Smooth muscle cell (in vitro differentiated cells): Measurements from ENCODE around the gene TTC34. TPM values are rescaled to one million over a fixed set of nuclear protein-coding genes. Genes with fewer than 3 reads are reported as not detected.

ENCODE experiments used
- DNase-seq: peaks from one replicate; lab custom pipeline; 2025; ENCODE audit not compliant: unreplicated experiment; lab: John Stamatoyannopoulos, UW
- H2AFZ ChIP-seq: fragments of 200-600 bp; sonication (generic); 2 replicates; pipeline ENCODE4 v1.6.0; 2016; ENCODE audit warnings: antibody characterized with exemption, low read depth, mild to moderate bottlenecking
- H3F3A ChIP-seq: fragments of 200-600 bp; sonication (generic); 2 replicates; pipeline ENCODE4 v1.6.0; 2017; ENCODE audit warnings: antibody characterized with exemption, low read depth
- H3K27ac ChIP-seq: fragments of 200-600 bp; sonication (generic); 2 replicates; pipeline ENCODE4 v1.5.1; 2016; ENCODE audit warnings: low read depth, mild to moderate bottlenecking
- H3K27me3 ChIP-seq: fragments of 200-600 bp; sonication (generic); 2 replicates; pipeline ENCODE4 v1.6.1; 2016; ENCODE audit warnings: low read depth, mild to moderate bottlenecking
- H3K36me3 ChIP-seq: fragments of 200-600 bp; sonication (generic); 2 replicates; pipeline ENCODE4 v1.5.1; 2016; ENCODE audit warnings: low read depth
- H3K4me1 ChIP-seq: fragments of 200-600 bp; sonication (generic); 2 replicates; pipeline ENCODE4 v1.5.1; 2016; ENCODE audit warnings: low read depth
- H3K4me2 ChIP-seq: fragments of 200-600 bp; sonication (generic); 2 replicates; pipeline ENCODE4 v1.6.0; 2016; ENCODE audit warnings: mild to moderate bottlenecking
- H3K4me3 ChIP-seq: fragments of 200-600 bp; sonication (generic); 2 replicates; pipeline ENCODE4 v1.5.1; 2016; ENCODE audit warnings: mild to moderate bottlenecking
- H3K79me2 ChIP-seq: fragments of 200-600 bp; sonication (generic); 2 replicates; pipeline ENCODE4 v1.6.0; 2016; ENCODE audit warnings: low read depth, mild to moderate bottlenecking
- H3K9ac ChIP-seq: fragments of 200-600 bp; sonication (generic); 2 replicates; pipeline ENCODE4 v1.6.0; 2016; ENCODE audit warnings: low read depth
- H3K9me3 ChIP-seq: fragments of 200-600 bp; sonication (generic); replicated peaks from 2 replicates; pipeline ENCODE4 v1.5.1; 2016; ENCODE audit warnings: low read depth
- H4K20me1 ChIP-seq: fragments of 200-600 bp; sonication (generic); 2 replicates; pipeline ENCODE4 v1.6.0; 2016; ENCODE audit warnings: low read depth
- WGBS: methylation state at CpG from one replicate; pipeline ENCODE4 v1.1.7; 2016; ENCODE audit warnings: low lambda C conversion rate; 5-methylcytosine and 5-hydroxymethylcytosine counted together
- polyA plus RNA-seq: library from polyadenylated mRNA; unstranded; fragments of >200 nt; fragmentation: Nextera tagmentation; extraction: Ambion mirVana; gene quantifications from 2 replicates; pipeline ENCODE4 v1.2.1, GENCODE V29; 2016
- total RNA-seq: library from RNA; depleted of rRNA; stranded (reverse); fragments of >200 nt; gene quantifications from 2 replicates; pipeline ENCODE4 v1.2.3, GENCODE V29; 2014
- TF ChIP-seq, protein P1 (sequence below): fragments of 200-600 bp; sonication (generic); IDR thresholded peaks from 2 replicates; pipeline ENCODE4 v1.5.1; 2017; ENCODE audit warnings: borderline replicate concordance, mild to moderate bottlenecking, antibody characterized with exemption; ENCODE audit not compliant: insufficient read depth, poor library complexity, severe bottlenecking

Gene TTC34
- total and polyA plus RNA-seq, 2 experiments from 2014 or later, result 0.01 to 0.04 TPM

- no peaks in the 10 kb centered on the region for H3K36me3 ChIP-seq
- DNase-seq, result no peak
- no peaks in the 10 kb centered on the region for H3F3A ChIP-seq
- TF ChIP-seq, protein P1, sequence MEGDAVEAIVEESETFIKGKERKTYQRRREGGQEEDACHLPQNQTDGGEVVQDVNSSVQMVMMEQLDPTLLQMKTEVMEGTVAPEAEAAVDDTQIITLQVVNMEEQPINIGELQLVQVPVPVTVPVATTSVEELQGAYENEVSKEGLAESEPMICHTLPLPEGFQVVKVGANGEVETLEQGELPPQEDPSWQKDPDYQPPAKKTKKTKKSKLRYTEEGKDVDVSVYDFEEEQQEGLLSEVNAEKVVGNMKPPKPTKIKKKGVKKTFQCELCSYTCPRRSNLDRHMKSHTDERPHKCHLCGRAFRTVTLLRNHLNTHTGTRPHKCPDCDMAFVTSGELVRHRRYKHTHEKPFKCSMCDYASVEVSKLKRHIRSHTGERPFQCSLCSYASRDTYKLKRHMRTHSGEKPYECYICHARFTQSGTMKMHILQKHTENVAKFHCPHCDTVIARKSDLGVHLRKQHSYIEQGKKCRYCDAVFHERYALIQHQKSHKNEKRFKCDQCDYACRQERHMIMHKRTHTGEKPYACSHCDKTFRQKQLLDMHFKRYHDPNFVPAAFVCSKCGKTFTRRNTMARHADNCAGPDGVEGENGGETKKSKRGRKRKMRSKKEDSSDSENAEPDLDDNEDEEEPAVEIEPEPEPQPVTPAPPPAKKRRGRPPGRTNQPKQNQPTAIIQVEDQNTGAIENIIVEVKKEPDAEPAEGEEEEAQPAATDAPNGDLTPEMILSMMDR, result no peak
- H3K9me3 ChIP-seq, result no peaks in the 10 kb centered on the region
- H3K4me1 ChIP-seq, result no peaks in the 10 kb centered on the region
- no peak overlapping the region for H3K9ac ChIP-seq
- no peak overlapping the region for H3K4me2 ChIP-seq
- no peaks in the 10 kb centered on the region for H4K20me1 ChIP-seq
- H2AFZ ChIP-seq, result no peak overlapping the region
- H3K27ac ChIP-seq, result no peak overlapping the region
- H3K4me3 ChIP-seq, result no peak overlapping the region
- H3K27me3 ChIP-seq, result no peaks in the 10 kb centered on the region
- H3K79me2 ChIP-seq, result no peaks in the 10 kb centered on the region
- WGBS, result 87% methylated on average over 21 of the region's 31 CpGs
Observed at GRCh38 chr1:2595812-2596529, 205.5 kb downstream of the TTC34 start.

DNA sequence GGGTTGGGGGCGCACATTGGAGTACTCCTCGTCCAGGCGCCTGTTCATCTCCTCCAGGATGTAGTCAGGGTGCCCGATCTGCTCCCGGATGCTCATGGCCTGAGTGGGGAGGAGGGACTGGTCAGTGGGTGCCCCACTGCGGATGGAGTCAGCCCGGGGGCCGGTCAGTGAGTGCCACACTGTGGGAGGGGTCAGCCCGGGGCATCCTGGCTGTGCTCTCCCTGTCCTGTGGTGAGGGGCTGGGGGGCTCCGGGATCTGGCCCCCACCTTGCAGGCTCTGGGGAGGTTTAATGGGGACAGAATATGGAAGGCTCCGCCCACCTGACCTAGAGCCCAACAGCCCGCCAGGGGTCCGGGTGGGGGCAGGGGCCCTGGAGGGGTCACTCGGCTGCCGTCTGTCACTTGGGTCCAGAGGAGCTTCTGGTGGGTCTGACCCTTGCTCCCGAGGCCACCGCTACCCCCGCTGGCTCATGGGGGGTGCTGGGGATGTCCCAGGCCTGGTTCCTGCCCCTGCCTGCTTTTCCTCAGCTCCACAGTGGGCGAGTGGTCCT lies 206.2 kb downstream of the TTC34 start:
- H3K9ac ChIP-seq, result no peak overlapping the region
- H4K20me1 ChIP-seq, result no peaks in the 10 kb centered on the region
- no peak overlapping the region for H3K4me2 ChIP-seq
- H3K27ac ChIP-seq, result no peak overlapping the region
- DNase-seq, result no peak
- H3K4me1 ChIP-seq, result no peaks in the 10 kb centered on the region
- 89% methylated on average over 12 of the region's 19 CpGs for WGBS
- H3K4me3 ChIP-seq, result no peak overlapping the region
- H3K36me3 ChIP-seq, result no peaks in the 10 kb centered on the region
- H3K79me2 ChIP-seq, result no peaks in the 10 kb centered on the region
- TF ChIP-seq, protein P1, result no peak
- no peaks in the 10 kb centered on the region for H3K9me3 ChIP-seq
- H3K27me3 ChIP-seq, result no peaks in the 10 kb centered on the region
- H2AFZ ChIP-seq, result no peak overlapping the region
- no peaks in the 10 kb centered on the region for H3F3A ChIP-seq

DNA sequence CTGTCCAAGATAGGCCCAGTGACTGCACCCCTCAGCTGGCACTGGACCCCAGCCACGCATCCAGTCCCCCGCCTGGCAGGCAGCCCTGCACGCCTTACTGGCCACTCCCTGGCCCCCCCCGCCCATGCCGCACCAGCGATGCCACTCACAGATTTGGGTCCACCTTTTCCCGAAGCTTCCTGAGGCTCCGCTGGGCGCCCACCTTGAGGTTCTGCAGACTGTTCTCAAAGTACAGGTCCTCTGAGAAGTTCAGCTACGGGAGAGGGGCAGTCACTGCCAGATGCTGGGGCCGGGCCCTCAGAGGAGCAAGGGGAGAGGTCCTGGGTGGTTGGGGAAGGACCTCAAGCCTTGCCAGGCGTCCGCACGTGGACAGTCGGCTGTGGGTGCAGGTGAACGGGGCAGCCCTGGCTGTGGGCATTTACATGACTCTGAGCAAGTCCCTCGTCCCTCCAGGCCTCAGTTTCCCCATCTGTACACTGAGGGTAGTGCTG lies 206.8 kb downstream of the TTC34 start:
- no peaks in the 10 kb centered on the region for H3K79me2 ChIP-seq
- H3K9me3 ChIP-seq, result no peaks in the 10 kb centered on the region
- no peaks in the 10 kb centered on the region for H3K27me3 ChIP-seq
- 89% methylated on average over 17 of the region's 17 CpGs for WGBS
- DNase-seq, result no peak
- H3K9ac ChIP-seq, result no peak overlapping the region
- H3K4me2 ChIP-seq, result no peak overlapping the region
- no peaks in the 10 kb centered on the region for H3K36me3 ChIP-seq
- TF ChIP-seq, protein P1, result no peak
- H3K4me1 ChIP-seq, result no peaks in the 10 kb centered on the region
- no peak overlapping the region for H3K27ac ChIP-seq
- H2AFZ ChIP-seq, result no peak overlapping the region
- no peak overlapping the region for H3K4me3 ChIP-seq
- H4K20me1 ChIP-seq, result no peaks in the 10 kb centered on the region
- no peaks in the 10 kb centered on the region for H3F3A ChIP-seq
